NAMALWA (cell line): ENCODE measurements around the gene IL10.
"Not testable (repeated sequence)": the region's sequence is repeated elsewhere in the genome, so short reads cannot be mapped to it uniquely, and the experiment has no call there.

Experiments used
- DNase-seq: peaks from one replicate; pipeline ENCODE4 v3.0.0-alpha.2; 2015; ENCODE audit warnings: low spot score

IL10 gene

GRCh38 chr1:206765771-206766170 lies 6.5 kb downstream of the IL10 start:
- not testable (repeated sequence) for DNase-seq

GRCh38 chr1:206762741-206763364 lies 9.4 kb downstream of the IL10 start:
- DNase-seq: not testable (repeated sequence)

- no peak for DNase-seq
These were observed 11.0 kb downstream of the IL10 start for GRCh38 chr1:206761159-206761768.

DNA sequence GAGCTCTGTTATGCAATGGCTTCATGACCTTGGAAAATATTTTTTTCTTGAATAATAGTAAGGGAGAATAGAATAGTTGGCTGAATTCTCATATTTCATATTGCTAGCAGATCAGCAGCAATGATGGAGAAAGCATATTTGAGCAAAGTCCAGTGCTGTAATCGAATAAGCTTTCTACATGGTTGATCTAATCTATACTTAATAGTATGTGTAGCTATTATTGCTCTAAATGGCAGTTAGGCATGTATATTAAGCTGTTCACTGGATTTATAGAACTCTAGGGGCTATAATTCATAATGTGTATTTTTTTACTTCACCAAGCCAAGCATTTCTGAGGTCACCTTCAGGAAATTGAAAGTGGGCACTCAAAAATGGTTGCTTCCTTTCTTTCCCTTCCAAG lies 11.7 kb downstream of the IL10 start:
- DNase-seq: no peak

DNA sequence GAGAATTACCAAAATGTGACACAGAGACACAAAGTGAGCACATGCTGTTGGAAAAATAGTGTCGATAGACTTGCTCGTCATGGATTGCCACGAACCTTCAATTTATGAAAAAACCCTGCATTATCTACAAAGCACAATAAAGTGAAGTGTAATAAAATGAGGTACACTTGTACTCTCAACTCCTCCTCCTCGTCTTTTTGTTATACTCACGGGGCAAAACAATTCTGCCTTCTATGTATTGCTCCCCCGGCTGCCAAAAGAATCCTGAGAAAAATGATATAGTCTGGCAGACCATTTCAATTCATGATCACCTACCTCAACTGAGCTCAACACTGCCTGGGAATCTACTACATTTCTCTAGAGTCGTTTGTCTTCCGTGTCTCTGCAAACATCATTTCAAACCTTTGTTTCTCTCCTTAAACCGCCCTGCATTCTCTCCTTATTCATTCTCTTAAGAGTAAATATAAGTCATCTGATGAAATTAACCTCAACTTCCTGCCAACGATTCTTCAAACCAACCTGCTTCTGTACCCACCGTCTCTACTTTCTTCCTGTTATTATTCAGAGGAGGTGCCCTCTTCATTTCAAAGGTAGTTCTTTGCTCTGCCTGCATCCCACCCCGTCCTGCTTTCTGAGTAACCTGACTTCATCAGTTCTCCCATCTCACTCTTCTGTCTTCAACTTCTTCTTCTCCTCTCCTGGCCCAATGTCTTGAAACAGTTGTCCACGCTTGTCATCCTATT lies 14.6 kb downstream of the IL10 start:
- DNase-seq: no peak

DNA sequence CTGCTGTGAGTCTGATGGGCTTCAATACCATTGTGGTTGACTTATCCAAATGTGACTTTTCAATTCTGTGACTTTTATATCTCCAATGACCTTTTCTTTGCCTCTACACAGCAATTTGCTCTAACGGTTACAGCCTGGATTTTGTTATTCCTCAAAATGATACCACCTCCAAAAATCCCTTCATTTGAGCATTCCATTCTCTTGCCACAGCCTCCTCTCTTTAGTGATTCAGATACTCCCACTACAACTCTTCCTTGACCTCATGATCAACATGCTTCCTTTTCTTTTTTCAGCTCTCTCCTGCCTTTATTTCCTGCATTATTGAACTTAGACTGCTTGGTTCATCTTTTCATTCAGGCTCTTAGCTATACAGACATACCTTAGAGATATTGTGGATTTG lies 18.3 kb downstream of the IL10 start:
- no peak for DNase-seq

DNA sequence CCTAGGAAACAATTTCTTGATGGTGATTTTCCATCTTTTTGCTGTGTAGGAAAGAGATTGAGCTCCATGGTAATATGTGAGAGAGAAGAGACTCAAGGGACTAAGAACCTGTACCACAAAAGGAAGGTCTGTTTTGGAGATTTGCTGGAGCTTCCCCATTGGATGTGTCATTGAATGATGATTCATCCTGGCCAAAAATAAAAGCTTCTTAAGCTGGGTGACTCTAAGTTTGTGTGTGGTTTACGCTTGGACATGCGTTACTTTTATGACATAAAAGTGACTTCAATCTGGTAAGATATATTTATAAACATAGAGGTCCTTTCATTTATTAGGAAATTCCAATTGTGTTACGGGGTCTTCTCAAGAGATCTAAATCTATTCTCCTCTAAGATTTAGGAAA lies 19.2 kb downstream of the IL10 start:
- no peak for DNase-seq

- DNase-seq: no peak
These were observed 19.8 kb downstream of the IL10 start for GRCh38 chr1:206752481-206752880.

DNA sequence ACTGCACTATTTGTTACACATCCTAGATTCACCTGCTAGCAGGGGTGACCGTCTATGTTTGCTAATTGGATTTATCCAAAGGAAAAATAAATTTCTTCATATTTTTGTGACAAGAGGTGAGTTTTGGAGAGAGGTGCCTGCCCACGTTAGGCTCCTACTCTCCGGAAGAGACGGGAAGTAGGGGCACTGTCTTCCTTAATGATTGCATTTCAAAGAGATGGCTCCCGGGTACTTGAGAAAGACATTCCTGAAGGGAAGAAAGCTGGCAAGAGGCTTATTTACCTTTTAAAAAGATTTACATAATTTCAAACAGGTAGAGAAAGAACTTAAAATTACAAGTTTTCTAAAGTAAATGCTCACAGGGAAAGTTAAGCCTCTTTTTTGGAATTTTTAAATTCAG lies 20.4 kb downstream of the IL10 start:
- no peak for DNase-seq

GRCh38 chr1:206748348-206749030 lies 23.8 kb downstream of the IL10 start:
- DNase-seq: no peak

DNA sequence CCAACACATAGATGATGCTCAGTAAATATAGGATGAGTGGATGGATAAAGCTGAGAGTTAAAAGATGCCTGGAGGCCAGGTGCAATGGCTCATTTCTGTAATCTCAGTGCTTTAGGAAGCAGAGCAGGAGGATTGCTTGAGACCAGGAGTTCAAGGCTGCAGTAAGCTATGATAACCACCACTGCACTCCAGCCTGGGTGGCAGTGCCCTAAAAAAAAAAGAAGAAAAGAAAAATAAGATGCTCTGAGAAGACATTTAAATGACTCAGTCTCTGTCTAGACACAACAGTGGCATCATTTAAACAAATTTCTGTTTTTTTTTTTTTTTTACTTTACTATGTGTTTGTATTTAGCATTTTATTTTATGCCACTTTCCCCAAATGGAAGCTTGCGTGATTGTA lies 27.0 kb downstream of the IL10 start:
- DNase-seq: no peak

- no peak for DNase-seq
These were observed 27.6 kb downstream of the IL10 start for GRCh38 chr1:206744683-206745082.

GRCh38 chr1:206742719-206743383 lies 29.4 kb downstream of the IL10 start:
- DNase-seq: no peak

DNA sequence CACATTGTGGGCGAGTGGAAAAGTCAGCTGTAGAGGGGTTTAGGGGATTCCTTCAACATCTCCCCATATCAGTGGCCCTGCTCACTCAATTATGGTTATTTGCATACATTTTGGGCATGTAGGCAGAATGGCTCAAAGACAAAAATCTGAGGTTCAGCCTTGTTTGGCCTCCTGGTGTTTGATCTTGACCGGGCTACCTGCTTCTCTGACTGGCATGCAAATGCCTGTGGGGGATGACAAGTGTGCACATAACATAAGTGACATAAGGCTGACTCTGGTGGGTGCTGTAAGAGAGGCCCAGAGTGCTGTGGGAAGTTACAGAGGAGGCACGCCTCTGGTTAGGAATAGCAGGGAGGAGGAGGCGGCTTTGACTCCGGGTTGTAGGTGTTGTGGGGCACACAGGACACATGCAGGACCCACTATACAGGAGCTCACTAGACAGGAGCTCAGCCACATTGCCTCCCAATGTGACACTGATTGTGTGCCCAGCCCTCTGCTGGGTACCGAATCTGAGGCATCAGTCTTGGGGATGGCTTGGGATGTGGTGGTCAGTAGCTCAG lies 31.1 kb downstream of the IL10 start:
- no peak for DNase-seq

GRCh38 chr1:206739411-206740076 lies 32.8 kb downstream of the IL10 start:
- DNase-seq: peak; percentile 69

DNA sequence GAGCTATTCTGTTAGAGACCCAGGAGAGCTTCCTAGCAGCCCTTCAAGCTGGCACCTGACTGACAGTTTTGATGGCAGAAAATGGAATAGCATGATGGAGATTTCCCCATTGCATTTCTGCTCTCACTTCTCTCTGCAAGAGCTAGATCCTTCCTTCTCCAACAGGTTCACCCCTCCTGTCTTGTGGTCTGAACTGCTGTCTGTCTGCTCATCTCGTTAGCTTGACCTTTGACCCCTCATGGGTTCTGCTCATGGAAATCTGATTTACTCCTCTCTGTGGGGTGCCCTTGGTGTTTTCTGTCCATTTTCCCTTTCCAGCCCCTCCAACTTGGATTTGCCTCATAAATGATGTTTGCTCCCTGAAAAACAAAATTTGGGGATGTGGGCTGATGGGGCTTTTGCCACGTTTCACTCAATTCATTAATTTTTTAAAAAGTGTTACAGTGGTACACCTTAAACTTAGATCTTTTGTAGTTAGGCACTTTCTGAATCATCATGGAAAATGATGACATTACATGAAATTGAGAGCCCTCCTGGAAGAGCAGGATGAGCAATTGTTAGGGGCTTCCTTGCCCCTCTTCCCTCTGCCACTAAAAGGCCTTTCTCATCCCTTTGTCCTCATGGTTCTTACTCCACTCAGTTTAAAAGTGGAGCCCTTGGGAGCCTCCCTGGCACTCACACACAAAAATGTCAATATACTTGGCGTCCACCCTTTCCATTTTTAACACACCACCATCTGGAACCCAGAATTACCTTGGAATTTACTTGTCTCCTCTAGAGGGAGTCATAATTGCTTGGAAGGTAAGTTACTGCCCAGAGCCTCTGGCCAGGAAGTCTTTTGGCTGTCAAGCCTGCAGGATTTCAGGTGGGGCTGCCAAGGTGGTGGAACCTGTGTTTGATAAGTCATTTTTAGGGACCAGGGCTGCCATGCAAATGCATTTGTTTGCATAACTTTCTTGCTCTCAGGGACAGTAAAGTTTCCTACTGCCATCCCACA lies 33.6 kb downstream of the IL10 start:
- peak; percentile 24 for DNase-seq

- DNase-seq: no peak
These were observed 34.5 kb downstream of the IL10 start for GRCh38 chr1:206737729-206738201.

GRCh38 chr1:206736878-206737728 lies 35.2 kb downstream of the IL10 start:
- DNase-seq: no peak

DNA sequence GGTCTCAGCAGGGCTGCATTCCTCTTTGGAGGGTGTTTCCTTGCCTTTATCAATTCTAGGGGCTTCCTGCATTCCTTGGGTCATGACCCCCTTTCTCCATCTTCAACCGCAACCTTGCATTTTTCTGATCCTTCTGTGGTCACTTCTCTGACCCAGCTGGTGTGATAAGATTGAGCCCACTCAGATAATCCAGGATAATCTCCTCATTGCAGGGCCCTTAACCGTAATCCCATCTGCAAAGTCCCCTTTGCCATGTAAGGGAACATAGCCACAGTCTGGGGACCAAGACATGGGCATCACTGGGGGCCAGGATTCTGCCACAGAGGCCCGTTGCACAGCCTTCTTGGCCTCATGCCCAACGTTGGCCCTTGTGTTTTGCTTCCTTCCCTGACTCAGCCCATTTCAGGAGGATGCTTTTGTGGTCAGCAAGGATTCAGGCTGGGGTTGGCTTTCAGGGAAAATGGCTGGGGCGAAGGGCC lies 36.7 kb downstream of the IL10 start:
- DNase-seq: no peak
